ENCODE results near the gene C5AR2.

Gene C5AR2

DNA sequence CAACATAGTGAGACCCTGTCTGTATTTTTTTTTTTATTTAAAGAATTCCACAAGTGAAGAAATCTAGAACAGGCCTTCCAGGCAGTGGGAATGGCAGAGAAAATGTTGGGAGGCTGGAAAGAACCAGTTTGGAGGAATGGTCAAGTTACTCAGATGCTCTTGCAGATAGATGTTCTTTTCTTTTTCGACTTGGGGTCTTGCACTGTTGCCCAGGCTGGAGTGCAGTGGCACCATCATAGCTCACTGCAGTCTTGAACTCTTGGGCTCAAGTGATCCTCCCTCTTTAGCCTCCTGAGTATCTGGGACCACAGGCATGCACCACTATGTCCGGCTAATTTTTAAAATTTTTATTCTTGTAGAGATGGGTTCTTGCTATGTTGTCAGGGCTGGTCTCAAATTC lies 21.7 kb upstream of the C5AR2 start:
- Histone ChIP-seq H3K9me3 (no peaks in the 10 kb centered on the region), H3K27ac (peak overlapping the region; percentile 100), H3K4me3 (ENCODE audit: low read depth in 1 of 2, low read length in 1 of 2) (peak overlapping the region; percentile 84 to 96), H3K4me1 (ENCODE audit: control insufficient read depth in 1 of 2, insufficient read depth in 1 of 2, low read depth in 1 of 2, low read length in 1 of 2) (peaks cover 74 to 78% of the 10 kb centered on the region in 2 experiments), H3K27me3 (no peaks in the 10 kb centered on the region), H3K36me3 (peaks cover 44% of the 10 kb centered on the region)
- TF ChIP-seq, protein P1, sequence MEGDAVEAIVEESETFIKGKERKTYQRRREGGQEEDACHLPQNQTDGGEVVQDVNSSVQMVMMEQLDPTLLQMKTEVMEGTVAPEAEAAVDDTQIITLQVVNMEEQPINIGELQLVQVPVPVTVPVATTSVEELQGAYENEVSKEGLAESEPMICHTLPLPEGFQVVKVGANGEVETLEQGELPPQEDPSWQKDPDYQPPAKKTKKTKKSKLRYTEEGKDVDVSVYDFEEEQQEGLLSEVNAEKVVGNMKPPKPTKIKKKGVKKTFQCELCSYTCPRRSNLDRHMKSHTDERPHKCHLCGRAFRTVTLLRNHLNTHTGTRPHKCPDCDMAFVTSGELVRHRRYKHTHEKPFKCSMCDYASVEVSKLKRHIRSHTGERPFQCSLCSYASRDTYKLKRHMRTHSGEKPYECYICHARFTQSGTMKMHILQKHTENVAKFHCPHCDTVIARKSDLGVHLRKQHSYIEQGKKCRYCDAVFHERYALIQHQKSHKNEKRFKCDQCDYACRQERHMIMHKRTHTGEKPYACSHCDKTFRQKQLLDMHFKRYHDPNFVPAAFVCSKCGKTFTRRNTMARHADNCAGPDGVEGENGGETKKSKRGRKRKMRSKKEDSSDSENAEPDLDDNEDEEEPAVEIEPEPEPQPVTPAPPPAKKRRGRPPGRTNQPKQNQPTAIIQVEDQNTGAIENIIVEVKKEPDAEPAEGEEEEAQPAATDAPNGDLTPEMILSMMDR (IDR thresholded peaks at IDR 0.05), result no peak

DNA sequence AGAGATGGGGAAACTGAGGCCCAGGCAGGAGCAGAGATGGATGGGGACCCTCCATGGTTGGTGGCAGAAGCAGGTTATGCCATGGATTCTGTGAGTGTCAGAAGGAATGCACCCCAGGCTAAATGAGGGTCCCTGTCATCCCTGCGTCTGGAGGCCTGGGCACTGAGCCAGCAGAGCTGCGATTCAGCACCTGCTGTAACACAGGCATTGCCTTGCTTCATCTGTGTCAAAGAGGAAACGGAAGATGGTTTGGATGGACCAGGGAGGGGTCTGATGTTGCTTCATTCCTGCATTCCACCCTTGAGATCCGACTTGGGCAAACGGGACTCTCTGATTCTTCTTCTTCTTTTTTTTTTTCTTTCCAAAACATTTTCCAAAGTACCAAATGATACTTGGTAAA lies 21.2 kb upstream of the C5AR2 start:
- H3K4me3 ChIP-seq (ENCODE audit: low read depth in 1 of 2, low read length in 1 of 2), result peak overlapping the region; percentile 84 to 96
- TF ChIP-seq, protein P1 (IDR thresholded peaks at IDR 0.05), result peak; percentile 27
- H3K4me1 ChIP-seq (ENCODE audit: control insufficient read depth in 1 of 2, insufficient read depth in 1 of 2, low read depth in 1 of 2, low read length in 1 of 2), result peaks cover 76 to 79% of the 10 kb centered on the region in 2 experiments

DNA sequence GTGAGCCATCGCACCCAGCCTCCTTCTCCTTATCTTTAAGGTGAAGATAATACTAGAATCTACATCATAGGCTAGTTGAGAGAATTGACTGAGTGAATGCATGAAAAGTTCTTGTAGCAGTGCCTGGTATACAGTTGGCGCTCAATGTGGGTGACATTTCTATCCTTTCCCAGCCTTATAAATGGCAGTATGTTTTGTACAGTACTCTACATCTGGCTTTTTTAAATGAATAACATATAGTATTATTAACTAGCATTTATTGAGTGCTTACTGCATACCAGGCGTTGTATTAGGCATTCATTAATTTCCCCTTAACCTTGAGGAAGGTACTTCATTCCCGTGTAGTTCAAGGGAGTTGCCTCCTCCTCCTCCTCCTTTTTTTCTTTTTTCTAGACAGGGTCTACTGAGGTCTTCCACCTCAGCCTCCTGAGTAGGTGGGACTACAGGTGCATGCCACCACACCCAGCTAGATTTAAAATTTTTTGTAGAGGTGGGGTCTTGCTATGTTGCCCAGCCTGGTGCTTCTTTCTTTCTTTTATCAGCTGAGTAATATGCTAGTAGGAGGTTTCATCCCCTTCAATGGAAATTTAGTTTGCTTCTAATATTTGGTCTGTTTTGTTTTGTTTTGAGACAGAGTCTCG lies 19.5 kb upstream of the C5AR2 start:
- Histone ChIP-seq H3K36me3 (peaks cover 65% of the 10 kb centered on the region), H3K27me3 (no peaks in the 10 kb centered on the region), H3K27ac (peak overlapping the region; percentile 100), H3K4me1 (ENCODE audit: control insufficient read depth in 1 of 2, insufficient read depth in 1 of 2, low read depth in 1 of 2, low read length in 1 of 2) (peaks cover 78 to 86% of the 10 kb centered on the region in 2 experiments), H3K9me3 (no peaks in the 10 kb centered on the region), H3K4me3 (ENCODE audit: low read depth in 1 of 2, low read length in 1 of 2) (peak overlapping the region; percentile 84 to 96)
- TF ChIP-seq, protein P1 (IDR thresholded peaks at IDR 0.05), result no peak

More for the DNA sequence above, 21.2 kb upstream of the C5AR2 start:
- Histone ChIP-seq H3K9me3 (no peaks in the 10 kb centered on the region), H3K27ac (peak overlapping the region; percentile 100), H3K36me3 (peaks cover 49% of the 10 kb centered on the region), H3K27me3 (no peaks in the 10 kb centered on the region)

DNA sequence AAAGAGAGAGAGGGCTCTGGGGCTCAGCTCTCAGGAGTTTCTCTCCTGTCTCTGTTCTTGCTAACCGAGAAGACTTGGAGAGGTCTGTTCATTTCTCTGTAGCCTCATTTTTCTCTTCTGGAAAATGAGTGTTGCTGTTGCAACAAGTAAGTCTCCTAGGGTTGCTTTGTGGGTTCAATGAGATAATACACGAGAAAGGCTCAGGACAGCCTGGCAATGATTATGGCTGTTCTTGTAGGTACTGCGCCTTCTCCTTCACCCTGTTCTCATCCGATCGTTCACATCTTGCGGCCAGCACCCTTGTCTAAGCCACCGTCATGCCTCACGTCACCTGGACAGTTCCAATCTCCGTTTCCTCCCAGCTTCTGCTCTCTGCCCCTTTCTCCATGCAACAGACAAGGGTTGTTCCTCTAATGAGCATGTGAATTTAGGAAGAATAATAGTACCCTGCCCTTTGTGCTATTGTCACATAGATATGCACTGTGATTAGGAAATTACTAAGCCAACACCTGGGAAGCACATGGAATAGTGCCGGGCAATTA lies 18.1 kb upstream of the C5AR2 start:
- H3K36me3 ChIP-seq, result peaks cover 79% of the 10 kb centered on the region
- peak overlapping the region; percentile 84 to 96 for H3K4me3 ChIP-seq (ENCODE audit: low read depth in 1 of 2, low read length in 1 of 2)
- no peaks in the 10 kb centered on the region for H3K27me3 ChIP-seq
- peak overlapping the region; percentile 100 for H3K27ac ChIP-seq
- peaks cover 77 to 85% of the 10 kb centered on the region in 2 experiments for H3K4me1 ChIP-seq (ENCODE audit: control insufficient read depth in 1 of 2, insufficient read depth in 1 of 2, low read depth in 1 of 2, low read length in 1 of 2)
- TF ChIP-seq, protein P1 (IDR thresholded peaks at IDR 0.05), result no peak
- no peaks in the 10 kb centered on the region for H3K9me3 ChIP-seq

DNA sequence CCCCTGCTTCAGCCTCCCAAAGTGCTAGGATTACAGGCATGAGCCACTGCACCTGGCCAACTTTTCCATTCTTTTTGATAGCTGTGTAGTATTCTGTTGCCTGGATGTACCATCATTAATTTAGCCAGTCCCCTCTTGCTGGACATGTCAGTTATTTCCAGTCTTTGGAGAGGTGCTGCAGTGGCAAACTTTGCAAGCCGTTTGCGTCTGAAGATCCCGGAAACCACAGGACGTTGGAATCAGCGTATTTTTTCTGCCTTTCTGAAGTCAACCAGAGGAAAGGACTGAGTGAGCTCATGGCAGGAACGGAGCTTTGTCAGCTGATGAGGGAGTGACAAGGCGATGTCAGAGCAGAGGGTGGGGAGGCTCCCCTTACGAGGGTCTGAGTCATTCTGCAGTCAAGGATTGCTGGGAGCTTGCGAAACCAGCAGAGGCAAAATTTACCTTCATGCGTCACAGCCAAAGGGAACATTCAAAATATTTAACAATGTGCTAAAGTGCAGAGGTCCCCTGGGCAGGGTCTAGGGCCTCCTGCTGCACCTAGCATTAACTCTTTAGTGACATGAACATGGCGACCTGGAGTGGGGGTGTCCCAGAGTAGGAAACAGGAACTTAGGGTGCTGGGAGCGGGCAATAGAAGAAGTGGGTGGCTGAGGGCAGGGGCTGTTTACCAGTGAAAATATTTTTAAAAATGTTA lies 16.7 kb upstream of the C5AR2 start:
- H3K9me3 ChIP-seq, result peaks cover 5% of the 10 kb centered on the region
- H3K27ac ChIP-seq, result peak overlapping the region; percentile 100
- H3K36me3 ChIP-seq, result peaks cover 93% of the 10 kb centered on the region
- TF ChIP-seq, protein P1 (IDR thresholded peaks at IDR 0.05), result peak; percentile 42
- H3K4me1 ChIP-seq (ENCODE audit: control insufficient read depth in 1 of 2, insufficient read depth in 1 of 2, low read depth in 1 of 2, low read length in 1 of 2), result peaks cover 86 to 91% of the 10 kb centered on the region in 2 experiments
- no peaks in the 10 kb centered on the region for H3K27me3 ChIP-seq
- H3K4me3 ChIP-seq (ENCODE audit: low read depth in 1 of 2, low read length in 1 of 2), result peak overlapping the region; percentile 84 to 96
